H9 (cell line): ENCODE results near the gene FAM20A. TPM values are rescaled to one million over a fixed set of nuclear protein-coding genes. Genes with fewer than 3 reads are reported as not detected.

Experiments used
- DNase-seq: peaks from one replicate; pipeline ENCODE4 v3.0.0-alpha.2; 2017
- H2AFZ ChIP-seq: one replicate; pipeline ENCODE4 v1.6.1; 2013; ENCODE audit warnings: mild to moderate bottlenecking, low read length, control low read depth, moderate library complexity
- H2AK5ac ChIP-seq: 2 replicates; pipeline ENCODE4 v1.6.1; 2013; ENCODE audit warnings: low read length, control low read depth, mixed read lengths; ENCODE audit not compliant: insufficient read length
- H2BK120ac ChIP-seq: one replicate; pipeline ENCODE4 v1.6.1; 2013; ENCODE audit warnings: low read depth, mild to moderate bottlenecking, low read length, control low read depth, inconsistent platforms; ENCODE audit not compliant: poor library complexity, severe bottlenecking
- H2BK12ac ChIP-seq: 2 replicates; pipeline ENCODE4 v1.6.1; 2013; ENCODE audit warnings: low read length, control low read depth, mixed read lengths, low read depth; ENCODE audit not compliant: insufficient read length
- H2BK15ac ChIP-seq: 2 replicates; pipeline ENCODE4 v1.6.1; 2013; ENCODE audit warnings: low read depth, low read length, control low read depth
- H2BK20ac ChIP-seq: one replicate; pipeline ENCODE4 v1.6.1; 2013; ENCODE audit warnings: low read depth, mild to moderate bottlenecking, low read length, control low read depth, inconsistent platforms; ENCODE audit not compliant: poor library complexity, severe bottlenecking
- H2BK5ac ChIP-seq: 2 replicates; pipeline ENCODE4 v1.6.1; 2013; ENCODE audit warnings: low read length, control low read depth, mixed read lengths; ENCODE audit not compliant: insufficient read length
- H3K14ac ChIP-seq: 2 replicates; pipeline ENCODE4 v1.6.1; 2013; ENCODE audit warnings: low read length, control low read depth; ENCODE audit not compliant: insufficient read depth
- H3K18ac ChIP-seq: 2 replicates; pipeline ENCODE4 v1.6.1; 2013; ENCODE audit warnings: low read depth, mild to moderate bottlenecking, mixed read lengths, low read length, control low read depth; ENCODE audit not compliant: insufficient read length
- H3K23ac ChIP-seq: 2 replicates; pipeline ENCODE4 v1.6.1; 2013; ENCODE audit warnings: low read length, control low read depth, mixed read lengths, low read depth; ENCODE audit not compliant: insufficient read length
- H3K23me2 ChIP-seq: 2 replicates; pipeline ENCODE4 v1.6.1; 2013; ENCODE audit warnings: low read depth, mild to moderate bottlenecking, mixed read lengths, low read length, control low read depth; ENCODE audit not compliant: insufficient read length, poor library complexity, severe bottlenecking
- H3K27ac ChIP-seq: 2 replicates; pipeline ENCODE4 v1.5.1; 2013; ENCODE audit warnings: low read length, control low read depth, mixed read lengths, low read depth; ENCODE audit not compliant: insufficient read length
- H3K27me3 ChIP-seq: 2 replicates; pipeline ENCODE4 v1.6.1; 2013; ENCODE audit warnings: low read length, control low read depth, inconsistent platforms; ENCODE audit not compliant: insufficient read depth
- H3K4ac ChIP-seq: 2 replicates; pipeline ENCODE4 v1.6.1; 2013; ENCODE audit warnings: low read depth, mild to moderate bottlenecking, control low read depth, inconsistent platforms, low read length, moderate library complexity
- H3K4me1 ChIP-seq: 2 replicates; pipeline ENCODE4 v1.6.1; 2013; ENCODE audit warnings: low read length, control low read depth, inconsistent platforms; ENCODE audit not compliant: insufficient read depth
- H3K4me2 ChIP-seq: 2 replicates; pipeline ENCODE4 v1.6.1; 2013; ENCODE audit warnings: low read length, control low read depth, mixed read lengths; ENCODE audit not compliant: insufficient read length, insufficient read depth
- H3K56ac ChIP-seq: 2 replicates; pipeline ENCODE4 v1.6.1; 2013; ENCODE audit warnings: low read depth, mild to moderate bottlenecking, mixed read lengths, low read length, control low read depth; ENCODE audit not compliant: insufficient read length
- H3K79me1 ChIP-seq: 2 replicates; pipeline ENCODE4 v1.6.1; 2013; ENCODE audit warnings: low read depth, mild to moderate bottlenecking, moderate library complexity, low read length, control low read depth, inconsistent platforms; ENCODE audit not compliant: insufficient read depth, poor library complexity, severe bottlenecking
- H3K79me2 ChIP-seq: 2 replicates; pipeline ENCODE4 v1.6.1; 2013; ENCODE audit warnings: low read length, control low read depth, inconsistent platforms; ENCODE audit not compliant: insufficient read depth
- H3K9ac ChIP-seq: 2 replicates; pipeline ENCODE4 v1.6.1; 2013; ENCODE audit warnings: low read length, control low read depth, mixed read lengths; ENCODE audit not compliant: insufficient read length; ENCODE audit errors: extremely low read depth
- H3K9me3 ChIP-seq: one replicate; pipeline ENCODE4 v1.6.1; 2013; ENCODE audit warnings: low read depth, low read length, inconsistent platforms; ENCODE audit not compliant: control insufficient read depth
- H3T11ph ChIP-seq: one replicate; pipeline ENCODE4 v1.6.1; 2013; ENCODE audit warnings: mild to moderate bottlenecking, low read length, control low read depth, inconsistent platforms
- H4K20me1 ChIP-seq: one replicate; pipeline ENCODE4 v1.6.1; 2013; ENCODE audit not compliant: control insufficient read depth, insufficient read length, insufficient read depth
- H4K5ac ChIP-seq: 2 replicates; pipeline ENCODE4 v1.6.1; 2013; ENCODE audit warnings: low read depth, mild to moderate bottlenecking, mixed read lengths, low read length, control low read depth; ENCODE audit not compliant: insufficient read length
- H4K8ac ChIP-seq: replicated peaks from 2 replicates; pipeline ENCODE4 v1.6.1; 2013; ENCODE audit warnings: low read length, control low read depth, mixed read lengths, low read depth; ENCODE audit not compliant: insufficient read length
- H4K91ac ChIP-seq: 2 replicates; pipeline ENCODE4 v1.6.1; 2013; ENCODE audit warnings: low read depth, mild to moderate bottlenecking, moderate library complexity, mixed read lengths, low read length, control low read depth; ENCODE audit not compliant: insufficient read length
- H3K27ac Mint-ChIP-seq, 3 experiments: 2 replicates in 2 of 3; 3 replicates in 1 of 3; pipeline ENCODE4 v1.8.0; 2020 to 2021; ENCODE audit warnings: mixed read lengths in 3 of 3, mild to moderate bottlenecking in 1 of 3, moderate library complexity in 1 of 3
- H3K27me3 Mint-ChIP-seq: 2 replicates; pipeline ENCODE4 v1.8.0; 2021; ENCODE audit warnings: low read depth, mild to moderate bottlenecking, moderate library complexity, mixed read lengths
- H3K36me3 Mint-ChIP-seq, 3 experiments: 2 replicates in 2 of 3; 3 replicates in 1 of 3; pipeline ENCODE4 v1.8.0; 2020 to 2021; ENCODE audit warnings: low read depth in 3 of 3, mixed read lengths in 3 of 3; ENCODE audit not compliant: insufficient read depth in 1 of 3
- H3K4me1 Mint-ChIP-seq, 2 experiments: 2 replicates each; pipeline ENCODE4 v1.8.0; 2020; ENCODE audit warnings: mixed read lengths in 2 of 2
- H3K4me3 Mint-ChIP-seq, 2 experiments: 2 replicates in 1 of 2; 3 replicates in 1 of 2; pipeline ENCODE4 v1.8.0; 2020 to 2021; ENCODE audit warnings: mild to moderate bottlenecking in 2 of 2, mixed read lengths in 2 of 2, moderate library complexity in 1 of 2
- H3K9me3 Mint-ChIP-seq, 2 experiments: 2 replicates in 1 of 2; 3 replicates in 1 of 2; pipeline ENCODE4 v1.8.0; 2020; ENCODE audit warnings: mild to moderate bottlenecking in 2 of 2, mixed read lengths in 2 of 2, moderate library complexity in 1 of 2
- WGBS: extraction: QIAGEN DNeasy Blood & Tissue Kit; methylation state at CpG from one replicate; pipeline ENCODE4 v1.1.7; 2013; ENCODE audit warnings: missing lambda C conversion rate, low lambda C conversion rate, mixed read lengths; ENCODE audit not compliant: insufficient read length; ENCODE audit errors: extremely low coverage; 5-methylcytosine and 5-hydroxymethylcytosine counted together
- total RNA-seq: library from RNA; stranded (reverse); gene quantifications from 2 replicates; pipeline ENCODE4 v1.2.1, GENCODE V29; 2021
- TF ChIP-seq, protein P1 (sequence below): fragments of 200-600 bp; sonication (generic); conservative IDR thresholded peaks from 3 replicates; pipeline ENCODE4 v1.8.0; 2021; ENCODE audit warnings: antibody characterized with exemption, mild to moderate bottlenecking

Gene FAM20A
- total RNA-seq, 1 experiment from 2014 or later = 34.4 TPM

GRCh38 chr17:68624381-68624780, 23.2 kb upstream of the FAM20A start:
- DNase-seq = no peak
- Histone ChIP-seq H3K79me1 (no peaks in the 10 kb centered on the region), H3K18ac (no peak overlapping the region), H2BK12ac (no peak overlapping the region), H4K91ac (no peak overlapping the region), H3K4me1 (no peaks in the 10 kb centered on the region), H2BK5ac (no peak overlapping the region), H2BK15ac (no peak overlapping the region), H3K14ac (no peak overlapping the region), H3K9ac (no peak overlapping the region), H3K4ac (no peak overlapping the region), H4K8ac (no peak overlapping the region), H2AK5ac (no peak overlapping the region), H3K23me2 (no peaks in the 10 kb centered on the region), H3K79me2 (no peaks in the 10 kb centered on the region), H3K27me3 (no peaks in the 10 kb centered on the region), H2BK120ac (no peak overlapping the region), H3K27ac (no peak overlapping the region), H3K4me2 (no peak overlapping the region), H2BK20ac (no peak overlapping the region), H3T11ph (no peak overlapping the region), H4K5ac (no peak overlapping the region), H3K23ac (no peak overlapping the region), H3K9me3 (no peaks in the 10 kb centered on the region), H3K56ac (no peak overlapping the region), H2AFZ (no peak overlapping the region), H4K20me1 (no peaks in the 10 kb centered on the region)
- Mint-ChIP-seq H3K4me3 (no peak overlapping the region), H3K27me3 (no peaks in the 10 kb centered on the region), H3K4me1 (peaks cover 9 to 11% of the 10 kb centered on the region in 2 experiments), H3K9me3 (no peaks in the 10 kb centered on the region), H3K36me3 (peaks cover 0 to 3% (median 0%) of the 10 kb centered on the region in 3 experiments; a peak in 1 of 7 replicates), H3K27ac (no peak overlapping the region)
- WGBS = no CpG with 5 or more reads among the region's 1 CpG
- TF ChIP-seq, protein P1, sequence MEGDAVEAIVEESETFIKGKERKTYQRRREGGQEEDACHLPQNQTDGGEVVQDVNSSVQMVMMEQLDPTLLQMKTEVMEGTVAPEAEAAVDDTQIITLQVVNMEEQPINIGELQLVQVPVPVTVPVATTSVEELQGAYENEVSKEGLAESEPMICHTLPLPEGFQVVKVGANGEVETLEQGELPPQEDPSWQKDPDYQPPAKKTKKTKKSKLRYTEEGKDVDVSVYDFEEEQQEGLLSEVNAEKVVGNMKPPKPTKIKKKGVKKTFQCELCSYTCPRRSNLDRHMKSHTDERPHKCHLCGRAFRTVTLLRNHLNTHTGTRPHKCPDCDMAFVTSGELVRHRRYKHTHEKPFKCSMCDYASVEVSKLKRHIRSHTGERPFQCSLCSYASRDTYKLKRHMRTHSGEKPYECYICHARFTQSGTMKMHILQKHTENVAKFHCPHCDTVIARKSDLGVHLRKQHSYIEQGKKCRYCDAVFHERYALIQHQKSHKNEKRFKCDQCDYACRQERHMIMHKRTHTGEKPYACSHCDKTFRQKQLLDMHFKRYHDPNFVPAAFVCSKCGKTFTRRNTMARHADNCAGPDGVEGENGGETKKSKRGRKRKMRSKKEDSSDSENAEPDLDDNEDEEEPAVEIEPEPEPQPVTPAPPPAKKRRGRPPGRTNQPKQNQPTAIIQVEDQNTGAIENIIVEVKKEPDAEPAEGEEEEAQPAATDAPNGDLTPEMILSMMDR = no peak
